Measurements from ENCODE around the gene APOL1.
"Not testable (repeated sequence)": the region's sequence is repeated elsewhere in the genome, so short reads cannot be mapped to it uniquely, and the experiment has no call there.

APOL1 gene

DNA sequence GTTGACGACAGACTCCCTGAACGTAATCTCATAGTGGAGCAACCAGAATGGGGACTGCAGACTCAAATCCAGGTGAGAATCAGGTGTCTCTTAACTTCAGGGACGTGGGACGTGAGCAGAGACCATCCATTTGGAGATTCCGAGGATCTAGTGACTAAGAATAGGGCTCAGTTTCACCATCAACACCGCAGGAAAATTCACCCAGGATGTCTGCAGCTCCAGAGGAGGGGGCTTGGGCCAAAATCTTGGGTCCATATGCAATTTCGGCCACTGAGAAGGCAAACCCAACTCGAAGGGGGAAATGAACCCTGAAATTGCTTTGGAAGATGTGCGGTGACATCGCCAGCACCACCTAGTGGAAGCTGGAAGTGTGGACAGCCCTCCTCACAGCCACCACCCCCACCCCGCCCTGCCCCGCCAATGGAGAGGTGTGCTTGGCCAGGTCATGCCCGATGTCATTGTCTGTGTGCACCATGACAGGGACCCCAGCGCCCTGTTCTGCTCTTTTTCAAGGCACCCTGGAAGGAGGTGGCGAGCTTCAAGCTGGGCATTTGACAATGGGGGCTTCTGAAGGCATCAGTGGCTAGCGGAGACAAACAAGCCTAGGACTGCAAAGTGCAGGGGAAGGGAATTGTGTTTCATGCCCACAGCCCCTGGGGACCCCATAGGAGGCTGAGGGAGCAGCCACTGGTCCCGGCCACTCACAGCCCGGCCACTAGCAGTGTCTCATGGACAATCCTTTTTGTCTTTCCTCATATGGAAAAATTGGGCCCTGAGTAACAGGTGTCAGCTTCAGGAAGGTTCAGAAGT, 24.8 kb downstream of the APOL1 start:
- DNase-seq: peak; percentile 8

GRCh38 chr22:36279219-36279666, 26.3 kb downstream of the APOL1 start:
- DNase-seq: no peak

GRCh38 chr22:36280379-36280778, 27.4 kb downstream of the APOL1 start:
- no peak for DNase-seq

DNA sequence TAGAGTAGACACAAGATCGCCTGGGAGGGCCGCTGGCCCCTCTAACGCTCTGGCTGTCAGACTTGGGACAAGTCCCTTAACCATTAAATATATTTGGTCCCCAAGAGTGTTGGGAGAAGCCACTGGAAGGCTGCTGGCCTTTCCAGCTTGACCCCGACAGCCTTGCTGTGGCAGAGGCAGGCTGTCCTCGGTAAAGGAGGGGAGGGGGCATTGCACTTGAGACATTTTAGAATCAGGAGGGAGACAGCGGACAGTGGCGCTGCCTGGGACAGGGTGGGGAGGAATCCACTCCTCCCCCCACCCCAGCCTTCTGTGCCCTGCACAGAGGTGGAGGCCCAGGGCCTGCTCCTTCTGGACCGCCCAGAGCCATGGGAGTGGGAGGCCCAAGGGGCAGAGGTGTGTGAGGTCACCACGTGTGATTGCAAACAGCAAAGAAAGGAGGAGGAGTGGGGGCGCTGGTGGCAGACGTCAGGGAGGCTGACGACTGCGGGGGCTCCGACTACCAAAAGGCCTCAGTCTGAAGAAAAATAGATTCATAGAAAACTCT, 28.9 kb downstream of the APOL1 start:
- no peak for DNase-seq

DNA sequence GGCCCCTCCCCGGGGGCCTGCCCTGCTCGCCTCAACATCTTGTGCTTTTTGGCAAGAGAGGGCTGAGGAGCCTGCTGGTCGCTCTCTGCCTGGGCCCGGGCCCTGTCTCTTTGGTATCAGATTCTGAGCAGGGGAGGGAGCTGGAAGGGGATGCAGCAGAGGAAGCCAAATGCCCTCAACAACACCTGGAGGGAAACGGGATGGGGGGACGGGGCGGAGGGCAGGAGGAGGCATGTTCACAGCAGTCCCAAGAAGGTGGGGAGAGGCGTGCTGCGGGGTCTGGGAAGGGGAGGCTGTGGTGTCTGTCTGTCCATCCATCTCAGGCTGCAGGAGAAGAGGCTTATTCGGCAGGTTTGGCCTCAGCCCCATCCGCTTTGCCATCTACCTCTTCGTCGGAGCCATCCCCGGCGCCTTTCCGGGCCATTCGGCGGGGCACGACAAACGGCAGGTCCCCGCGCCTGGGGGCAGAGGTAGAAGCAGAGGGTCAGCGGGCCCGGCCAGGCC, 29.4 kb downstream of the APOL1 start:
- no peak for DNase-seq

DNA sequence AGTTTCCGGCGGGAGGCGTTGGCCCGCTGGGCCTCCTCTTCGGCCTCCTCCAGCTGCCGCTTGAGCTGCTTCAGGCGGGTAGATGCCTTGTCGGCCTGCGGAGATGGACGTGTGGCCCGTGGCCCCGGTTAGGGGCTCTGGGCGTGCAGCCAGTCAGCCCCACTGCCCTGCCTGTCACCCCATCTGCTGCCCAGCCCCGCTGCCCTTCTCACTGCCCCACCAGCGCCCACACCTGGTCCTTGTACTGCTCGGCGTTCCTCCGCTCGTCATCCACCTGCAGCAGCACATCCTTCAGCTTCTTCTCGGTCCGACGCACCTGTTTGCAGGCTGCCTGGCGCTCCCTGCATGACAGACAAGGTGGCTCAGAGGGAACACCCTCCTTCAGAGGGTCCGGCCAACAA, 31.2 kb downstream of the APOL1 start:
- no peak for DNase-seq

- no peak for DNase-seq
Measured at GRCh38 chr22:36285017-36285416, 32.1 kb downstream of the APOL1 start.

DNA sequence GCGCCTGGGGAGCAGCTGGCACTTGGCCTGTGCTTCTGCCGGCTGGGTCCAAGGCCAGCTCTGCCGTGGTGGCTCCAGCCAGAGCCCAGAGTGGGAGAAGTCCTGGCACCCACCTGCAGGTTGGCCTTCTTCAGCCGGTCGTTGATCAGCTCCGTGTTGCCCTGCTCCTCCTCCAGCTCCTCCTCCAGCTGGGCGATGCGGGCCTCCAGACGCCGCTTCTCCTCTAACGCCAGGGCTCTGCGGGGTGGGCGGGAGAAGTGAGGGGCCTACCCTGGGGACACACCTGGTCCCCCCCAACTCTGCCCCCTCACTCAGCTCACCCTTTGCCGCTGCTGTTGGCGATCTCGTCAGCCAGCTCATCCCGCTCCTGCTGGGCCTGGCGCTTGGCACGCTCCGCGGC, 32.6 kb downstream of the APOL1 start:
- DNase-seq: no peak

- peak; percentile 45 for DNase-seq
Measured at GRCh38 chr22:36286096-36286957, 33.4 kb downstream of the APOL1 start.

DNA sequence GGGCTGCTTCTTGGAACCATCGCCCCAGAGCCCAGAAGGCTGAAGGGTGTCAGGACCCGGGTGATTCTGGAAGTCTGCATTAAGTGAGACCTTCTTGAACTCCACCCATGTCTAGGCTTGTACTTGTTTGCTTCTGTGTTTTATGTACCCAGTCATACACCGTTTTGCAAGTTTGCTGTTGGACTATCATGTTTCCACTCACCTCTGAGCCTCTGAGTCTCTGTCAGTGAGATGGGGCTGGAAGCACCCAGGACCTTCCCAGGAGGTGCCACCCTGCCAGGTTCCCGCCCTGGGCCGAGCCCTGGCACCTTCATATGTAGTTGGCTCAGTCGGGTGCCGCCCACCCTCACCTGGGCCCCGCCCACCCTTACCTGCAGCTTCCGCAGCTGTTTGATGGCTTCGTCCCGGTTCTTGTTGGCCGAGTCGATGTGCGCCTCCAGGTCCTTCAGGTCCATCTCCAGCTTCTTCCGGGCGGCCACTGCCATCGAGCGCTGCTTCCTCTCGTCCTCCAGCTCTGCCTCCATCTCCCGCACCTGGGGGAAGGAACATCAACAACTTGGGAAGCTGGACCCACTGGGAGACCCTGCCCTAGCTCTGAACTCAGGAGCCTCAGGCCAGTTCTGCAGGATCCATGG, 35.1 kb downstream of the APOL1 start:
- peak; percentile 7 for DNase-seq

DNA sequence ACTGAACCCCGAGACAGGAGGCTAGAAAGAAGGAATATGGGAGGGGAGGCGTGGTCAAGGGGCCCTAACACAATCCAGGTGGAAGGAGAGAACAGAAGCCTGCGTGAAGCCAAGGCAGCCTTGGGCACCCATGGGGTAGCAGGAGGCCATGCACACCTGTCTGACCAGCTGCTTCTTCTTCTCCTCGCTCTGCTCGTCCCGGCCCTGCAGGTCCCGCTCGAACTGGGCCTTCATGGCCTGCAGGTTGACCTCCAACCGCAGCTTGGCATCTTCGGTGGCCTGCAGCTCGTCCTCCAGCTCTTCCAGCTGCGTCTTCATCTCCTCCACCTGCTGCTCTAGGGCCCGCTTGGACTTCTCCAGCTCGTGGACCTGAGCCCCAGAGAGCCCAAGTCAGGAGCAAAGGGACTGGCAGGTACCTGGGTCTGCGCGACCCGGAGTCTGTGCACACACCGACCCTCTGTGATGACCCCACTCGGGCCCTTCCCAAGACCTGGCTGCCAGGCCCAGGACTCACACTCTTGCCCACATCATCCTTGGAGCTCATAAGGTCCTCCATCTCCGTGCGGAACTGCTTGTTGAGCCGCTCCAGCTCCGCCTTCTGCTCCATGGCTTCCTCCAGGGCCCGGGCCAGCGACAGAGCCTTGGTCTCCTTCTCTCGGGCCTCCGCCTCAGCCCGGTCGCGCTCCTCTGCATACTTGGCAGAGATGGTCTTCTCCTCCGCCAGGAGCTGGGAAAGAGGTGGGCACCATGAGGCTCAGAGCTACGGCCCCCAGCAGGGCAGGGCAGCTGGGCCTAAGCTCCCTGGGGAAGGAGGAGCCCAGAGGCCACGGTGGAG, 35.9 kb downstream of the APOL1 start:
- DNase-seq: no peak

DNA sequence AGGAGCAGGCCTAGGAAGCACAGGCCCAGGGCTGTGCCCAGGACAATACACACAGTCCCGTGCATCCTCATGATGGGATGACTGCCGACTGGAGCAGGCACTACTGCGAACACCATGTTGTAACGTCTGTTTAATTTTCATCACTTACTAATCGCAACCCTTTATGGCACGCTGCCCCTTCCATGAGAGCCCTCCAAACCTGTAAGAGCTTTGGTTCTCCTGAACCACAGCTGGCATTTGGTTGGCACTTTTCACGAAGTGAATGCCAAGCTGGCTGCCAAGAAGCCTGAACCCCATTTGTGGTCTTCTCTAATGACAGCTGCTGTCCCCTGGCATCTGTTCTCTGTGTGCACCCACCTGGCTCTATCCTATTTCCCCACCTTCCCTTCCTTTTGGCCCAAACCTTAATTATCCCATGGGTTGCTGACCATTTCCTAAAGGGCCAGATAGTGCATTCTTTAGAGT, 36.5 kb downstream of the APOL1 start:
- no peak for DNase-seq

GRCh38 chr22:36289948-36290371, 37.0 kb downstream of the APOL1 start:
- not testable (repeated sequence) for DNase-seq

DNA sequence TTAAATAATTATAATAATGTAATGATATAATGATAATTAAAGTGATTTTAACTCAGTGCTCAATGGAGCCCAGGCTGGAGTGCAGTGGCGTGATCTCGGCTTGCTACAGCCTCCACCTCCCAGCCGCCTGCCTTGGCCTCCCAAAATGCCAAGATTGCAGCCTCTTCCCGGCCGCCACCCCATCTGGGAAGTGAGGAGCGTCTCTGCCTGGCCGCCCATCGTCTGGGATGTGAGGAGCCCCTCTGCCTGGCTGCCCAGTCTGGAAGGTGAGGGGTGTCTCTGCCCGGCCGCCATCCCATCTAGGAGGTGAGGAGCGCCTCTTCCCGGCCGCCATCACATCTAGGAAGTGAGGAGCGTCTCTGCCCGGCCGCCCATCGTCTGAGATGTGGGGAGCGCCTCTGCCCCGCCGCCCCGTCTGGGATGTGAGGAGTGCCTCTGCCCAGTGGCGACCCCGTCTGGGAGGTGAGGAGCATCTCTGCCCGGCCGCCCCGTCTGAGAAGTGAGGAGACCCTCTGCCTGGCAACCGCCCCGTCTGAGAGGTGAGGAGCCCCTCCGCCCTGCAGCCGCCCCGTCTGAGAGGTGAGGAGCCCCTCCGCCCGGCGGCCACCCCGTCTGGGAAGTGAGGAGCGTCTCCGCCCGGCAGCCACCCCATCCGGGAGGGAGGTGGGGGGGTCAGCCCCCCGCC, 37.6 kb downstream of the APOL1 start:
- not testable (repeated sequence) for DNase-seq

DNA sequence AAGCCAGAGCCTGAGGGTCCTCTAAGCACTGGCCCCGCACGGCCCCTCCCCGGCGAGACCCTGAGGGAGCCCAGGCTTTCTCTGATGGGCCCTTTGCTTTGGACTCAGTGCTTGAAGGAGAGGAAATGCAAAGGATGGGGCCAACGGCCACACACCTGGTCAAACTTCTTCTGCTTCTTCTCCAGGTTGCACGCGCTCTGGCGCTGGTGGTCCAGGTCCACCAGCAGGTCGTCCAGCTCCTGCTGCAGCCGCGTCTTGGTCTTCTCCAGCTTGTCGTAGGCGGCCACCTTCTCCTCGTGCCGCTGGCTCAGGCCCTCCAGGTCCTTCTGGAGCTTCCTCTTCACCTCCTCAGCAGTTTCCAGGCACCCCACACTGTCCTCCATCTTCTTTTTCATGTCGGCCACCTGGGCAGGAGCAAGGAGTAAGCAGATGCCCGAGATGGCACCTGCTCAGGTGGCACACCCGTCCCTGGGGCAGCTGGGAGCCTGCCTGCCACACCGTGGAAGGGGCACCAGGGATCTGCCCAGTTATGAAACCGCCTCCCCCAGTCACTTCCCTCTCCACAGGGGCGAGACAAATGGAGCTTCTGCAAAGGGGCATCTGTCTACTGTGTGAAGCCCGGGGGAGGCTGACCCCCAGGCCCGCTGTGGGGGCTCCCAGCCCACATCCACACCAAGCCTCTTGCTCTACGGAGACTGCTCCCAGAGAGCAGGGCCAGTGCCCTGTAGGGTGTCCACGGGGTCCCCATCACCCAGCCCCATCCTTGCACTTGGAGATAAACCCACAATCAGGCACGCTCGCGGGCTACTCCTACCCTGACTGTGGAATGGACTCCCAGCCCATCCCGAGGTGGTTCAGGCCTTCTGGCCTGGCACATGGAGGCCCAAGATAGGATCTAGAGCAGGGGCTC, 39.2 kb downstream of the APOL1 start:
- DNase-seq: no peak

GRCh38 chr22:36292823-36293530, 40.0 kb downstream of the APOL1 start:
- no peak for DNase-seq

DNA sequence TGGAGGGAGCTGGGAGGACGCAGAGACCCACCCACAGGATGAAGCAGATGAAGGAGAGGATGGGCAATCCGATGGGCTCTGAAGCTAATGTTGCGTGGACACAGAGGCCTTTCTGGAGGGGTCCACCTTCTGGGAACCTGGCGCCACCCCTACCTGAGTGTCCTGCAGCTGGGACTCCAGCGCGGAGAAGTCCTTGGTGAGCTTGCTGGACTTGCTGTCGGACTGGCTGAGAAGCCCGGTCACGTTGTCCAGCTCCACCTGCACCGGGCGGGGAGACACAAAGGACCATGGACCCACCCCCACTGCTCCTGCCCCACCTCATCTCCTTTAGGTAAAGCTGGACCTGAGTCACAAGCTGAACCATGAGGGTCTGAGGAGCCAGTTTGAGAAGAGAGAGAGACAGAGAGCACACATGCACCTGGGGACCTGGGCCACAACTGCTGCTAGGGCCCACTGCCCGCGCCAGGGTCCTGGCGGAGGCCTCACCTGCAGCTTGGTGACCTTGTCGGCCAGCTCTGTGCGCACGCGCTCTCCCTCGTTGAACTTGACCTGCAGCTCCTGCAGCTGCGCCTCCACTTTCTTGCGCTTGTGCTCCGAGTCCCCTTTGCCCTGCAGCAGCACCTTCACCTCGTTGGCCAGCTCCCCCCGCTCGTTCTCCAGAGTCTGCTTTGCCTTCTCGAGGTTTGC, 40.8 kb downstream of the APOL1 start:
- DNase-seq: no peak

DNA sequence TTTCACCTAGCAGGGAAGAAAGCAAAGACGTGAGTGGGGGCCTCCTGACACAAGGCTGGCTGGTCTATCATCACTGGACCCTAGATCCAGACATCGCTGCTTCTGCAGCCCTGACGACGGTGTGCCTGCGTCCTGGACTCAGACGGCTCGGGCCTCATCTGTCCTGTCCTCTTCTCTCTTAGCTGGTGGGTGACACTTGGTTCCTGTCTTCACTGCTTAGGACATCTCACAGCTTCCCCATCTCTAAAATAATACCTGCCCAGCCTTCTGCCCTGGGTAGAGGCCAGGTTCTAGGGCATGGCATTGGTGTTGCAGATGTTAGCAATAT, 41.3 kb downstream of the APOL1 start:
- DNase-seq: no peak

DNA sequence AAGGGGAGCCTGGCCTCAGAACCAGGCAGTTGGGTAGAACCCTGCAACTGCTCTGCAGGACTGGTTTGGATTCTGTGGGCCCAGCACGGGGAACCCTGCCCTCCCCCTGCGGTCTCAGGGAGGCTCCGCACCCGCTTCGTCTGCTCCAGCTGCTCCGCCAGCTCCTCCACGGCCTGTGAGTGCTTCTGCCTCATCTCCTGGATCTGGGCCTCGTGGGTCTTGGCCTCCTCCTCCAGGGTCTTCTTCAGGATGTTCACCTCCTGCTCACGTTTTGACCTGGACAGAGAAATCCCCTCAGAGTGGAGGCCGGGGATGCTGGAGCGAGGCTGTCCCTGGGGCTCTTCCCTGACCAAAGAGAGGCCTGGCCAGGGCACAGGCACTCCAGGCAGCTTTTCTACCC, 41.9 kb downstream of the APOL1 start:
- DNase-seq: no peak

All from NCI-H510A treated with DMSO at 0.1 percent for 48 hours (cell line).